ENCODE measurements around the gene CXCL16.

- no peak for TF ChIP-seq TCF7L2 (IDR thresholded peaks at IDR 0.05; ENCODE audit: low read depth, low read length)
- no peak for TF ChIP-seq ZNF296 (CRISPR knock-in tag; conservative IDR thresholded peaks at IDR 0.05)
Observed at GRCh38 chr17:4768298-4768697, 28.6 kb upstream of the CXCL16 start.

Data from HepG2 (cell line).